ENCODE data around the gene LEP.
"Not testable (repeated sequence)": the region's sequence is repeated elsewhere in the genome, so short reads cannot be mapped to it uniquely, and the experiment has no call there.

LEP gene

DNA sequence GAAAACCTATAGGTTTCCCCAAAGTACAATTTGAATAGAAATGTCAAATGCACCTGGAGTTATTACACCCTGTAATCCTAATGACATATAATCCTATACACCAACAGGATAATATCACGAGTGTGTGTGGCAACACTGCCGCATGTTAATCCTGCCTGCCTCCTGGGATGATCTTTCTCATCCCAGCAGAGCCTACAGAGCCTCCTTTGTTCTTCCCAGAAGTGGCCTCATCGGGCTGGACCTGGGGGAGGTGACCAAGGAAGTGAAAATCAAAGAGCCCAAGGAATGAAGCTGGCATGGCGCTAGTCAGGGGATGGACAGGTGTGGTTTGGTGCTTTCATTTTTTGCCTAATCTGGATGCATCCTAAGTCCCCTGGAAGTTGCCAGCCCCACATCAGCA, 29.5 kb upstream of the LEP start:
- no peak for DNase-seq

DNA sequence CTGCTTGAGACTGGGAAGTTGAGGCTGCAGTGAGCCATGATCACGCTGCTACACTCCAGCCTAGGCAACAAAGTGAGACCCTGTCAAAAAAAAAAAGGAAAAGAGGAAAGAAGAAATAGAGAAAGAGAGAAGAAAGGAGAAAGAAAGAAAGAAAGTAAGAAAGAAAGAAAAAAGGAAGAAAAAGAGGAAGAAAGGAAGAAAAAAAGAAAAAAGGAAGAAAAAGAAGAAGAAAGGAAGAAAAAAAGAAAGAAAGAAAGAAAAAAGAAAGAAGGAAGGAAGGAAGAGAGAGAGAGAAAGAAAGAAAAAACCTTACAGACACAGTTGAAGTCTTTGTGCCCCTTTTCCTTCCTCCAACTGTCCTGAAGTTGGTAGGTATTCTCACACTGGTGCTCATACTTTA, 26.6 kb upstream of the LEP start:
- DNase-seq = no peak

DNA sequence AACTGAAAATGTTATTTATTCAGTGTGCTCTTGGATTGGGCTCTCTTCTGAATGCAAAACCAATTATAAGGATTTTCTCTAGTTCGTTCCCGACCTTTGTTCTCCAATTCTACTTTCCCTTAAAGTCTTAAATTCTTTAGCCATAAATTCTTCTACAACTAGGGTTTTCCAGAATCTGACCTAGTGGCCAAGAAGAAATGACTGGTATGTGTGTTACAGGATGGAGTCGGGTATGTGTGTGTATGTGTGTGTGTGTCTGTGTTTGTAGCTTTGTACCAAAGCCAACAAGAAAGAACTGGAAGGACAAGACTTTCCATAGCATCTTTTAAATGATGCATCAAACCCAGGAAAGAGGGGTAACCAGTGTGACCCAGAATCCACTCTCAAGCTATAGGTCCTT, 25.8 kb upstream of the LEP start:
- no peak for DNase-seq

DNA sequence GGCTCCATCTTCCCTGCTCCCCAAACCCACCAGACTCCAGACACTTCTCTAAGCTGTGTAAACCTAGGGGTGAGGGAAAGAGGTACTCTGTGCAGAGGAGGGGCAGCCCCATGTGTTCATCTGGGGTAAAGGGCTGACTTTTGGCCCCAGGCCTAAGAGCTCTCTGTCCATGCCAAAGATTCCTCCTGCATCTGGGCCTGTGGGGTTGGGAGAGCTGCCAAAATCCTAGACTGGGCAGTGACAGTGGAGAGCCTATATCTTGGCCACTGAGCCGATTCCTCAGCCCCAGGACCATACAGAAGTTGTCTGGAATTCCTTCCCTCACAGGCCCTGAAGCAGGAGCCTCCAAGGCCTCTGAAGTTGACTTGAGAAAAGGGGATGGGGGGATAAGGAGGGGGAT, 25.3 kb upstream of the LEP start:
- DNase-seq = no peak

DNA sequence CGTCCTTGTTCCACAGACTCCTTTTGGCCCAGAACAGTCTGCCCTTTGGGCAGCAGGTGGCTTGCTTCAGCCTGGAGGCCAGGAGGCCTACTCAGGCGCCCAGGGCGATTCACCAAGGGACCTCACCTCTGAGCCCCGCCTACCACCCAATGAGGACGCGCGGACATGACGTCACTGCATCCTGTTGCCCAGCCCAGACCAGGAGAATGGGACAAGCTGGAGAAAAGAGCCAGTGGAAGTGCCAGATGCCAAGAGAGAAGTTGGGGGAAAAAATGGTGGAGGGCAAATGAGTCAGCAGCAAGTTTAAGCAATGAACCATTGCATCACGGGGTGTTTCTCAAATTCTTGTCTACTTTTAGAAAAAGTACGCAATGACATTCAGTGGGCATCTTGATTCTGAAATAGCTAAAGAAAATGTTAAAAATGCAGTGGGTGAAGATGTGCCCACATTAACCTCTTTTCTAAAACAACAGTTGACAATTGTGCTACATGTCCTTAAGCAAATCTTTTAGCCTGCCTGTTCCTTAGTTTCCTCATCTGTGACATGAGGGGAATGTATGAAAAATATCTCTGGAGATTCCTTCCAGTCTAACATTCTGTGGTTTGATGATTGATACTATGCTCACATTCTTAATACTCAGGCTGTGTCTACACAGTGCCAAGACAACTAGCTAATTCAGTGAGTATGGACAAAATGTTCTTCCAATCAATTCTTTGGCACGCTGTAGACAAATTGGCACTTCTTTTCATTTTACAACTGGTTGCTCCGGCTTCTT, 23.9 kb upstream of the LEP start:
- DNase-seq = no peak

DNA sequence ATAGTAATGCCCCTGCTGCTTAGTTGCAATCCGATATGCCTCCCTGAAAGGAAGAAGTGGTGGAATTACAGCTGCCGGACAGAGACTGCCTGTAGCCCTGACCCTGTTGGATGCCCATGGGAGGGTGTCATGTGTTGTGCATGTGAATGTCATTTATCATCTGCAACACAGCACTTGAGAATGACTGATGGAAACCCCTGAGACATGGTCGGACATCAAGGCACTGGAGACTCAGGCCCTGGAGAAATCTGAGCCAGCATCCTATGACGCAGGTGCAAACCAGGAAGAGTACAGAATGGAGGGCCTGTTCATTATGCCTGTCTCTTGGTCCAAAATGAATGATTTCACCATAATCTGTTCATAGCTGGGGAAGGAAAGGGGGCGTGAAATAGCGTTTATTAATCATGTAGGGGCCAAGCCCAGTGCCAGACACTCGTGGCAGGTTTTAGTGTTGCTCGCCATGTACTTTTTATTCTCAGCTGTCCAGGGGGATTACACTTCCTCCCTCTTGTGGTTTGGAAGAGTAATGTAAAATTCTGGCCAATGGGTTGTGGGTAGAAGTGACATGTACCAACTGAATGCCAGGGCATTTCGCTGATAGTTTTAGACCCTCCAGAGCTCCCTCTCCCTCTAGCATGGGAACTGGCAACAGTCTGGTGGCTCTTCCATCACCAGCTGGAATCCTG, 23.0 kb upstream of the LEP start:
- DNase-seq = no peak

DNA sequence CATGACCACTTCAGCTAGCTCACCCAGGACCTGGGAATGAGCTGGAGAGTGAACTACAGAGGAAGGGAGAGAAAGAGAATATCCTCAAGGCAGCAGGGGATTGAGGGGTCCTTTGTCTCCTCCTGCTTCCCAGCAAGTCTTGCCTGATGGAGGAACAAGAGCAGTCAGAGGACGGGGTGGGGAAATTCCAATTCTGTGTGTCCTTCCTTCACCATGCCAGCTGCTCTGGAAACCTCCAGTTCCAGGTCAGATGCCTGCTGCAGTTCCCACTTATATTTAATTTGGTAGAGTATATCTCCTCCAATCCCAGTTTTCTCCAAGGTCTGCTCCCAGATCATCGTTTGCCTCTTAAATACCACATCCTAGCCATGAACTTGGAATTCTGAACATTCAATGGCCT, 21.4 kb upstream of the LEP start:
- DNase-seq = no peak

DNA sequence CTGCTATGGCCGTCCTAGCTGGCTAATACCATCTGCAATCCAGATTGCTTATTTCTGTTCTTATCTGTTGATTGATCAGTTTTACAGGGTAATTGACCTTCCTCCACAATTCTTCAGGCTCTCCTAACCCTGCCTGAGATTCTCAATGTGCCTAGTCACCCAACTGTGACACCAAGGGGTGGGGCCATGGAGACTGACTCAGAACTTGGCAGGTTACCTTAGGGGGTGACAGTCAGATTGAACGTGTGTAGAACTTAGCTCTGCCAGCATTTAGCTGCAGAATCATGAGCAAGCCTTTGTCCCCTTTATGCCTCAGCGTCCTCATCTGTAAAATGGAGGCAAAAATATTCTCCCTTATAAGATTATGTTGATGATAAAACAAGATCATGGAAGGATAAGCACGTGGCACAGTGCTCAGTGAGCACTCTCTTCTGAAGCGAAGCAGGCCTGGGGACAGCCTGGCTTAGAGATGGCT, 19.1 kb upstream of the LEP start:
- DNase-seq = no peak

DNA sequence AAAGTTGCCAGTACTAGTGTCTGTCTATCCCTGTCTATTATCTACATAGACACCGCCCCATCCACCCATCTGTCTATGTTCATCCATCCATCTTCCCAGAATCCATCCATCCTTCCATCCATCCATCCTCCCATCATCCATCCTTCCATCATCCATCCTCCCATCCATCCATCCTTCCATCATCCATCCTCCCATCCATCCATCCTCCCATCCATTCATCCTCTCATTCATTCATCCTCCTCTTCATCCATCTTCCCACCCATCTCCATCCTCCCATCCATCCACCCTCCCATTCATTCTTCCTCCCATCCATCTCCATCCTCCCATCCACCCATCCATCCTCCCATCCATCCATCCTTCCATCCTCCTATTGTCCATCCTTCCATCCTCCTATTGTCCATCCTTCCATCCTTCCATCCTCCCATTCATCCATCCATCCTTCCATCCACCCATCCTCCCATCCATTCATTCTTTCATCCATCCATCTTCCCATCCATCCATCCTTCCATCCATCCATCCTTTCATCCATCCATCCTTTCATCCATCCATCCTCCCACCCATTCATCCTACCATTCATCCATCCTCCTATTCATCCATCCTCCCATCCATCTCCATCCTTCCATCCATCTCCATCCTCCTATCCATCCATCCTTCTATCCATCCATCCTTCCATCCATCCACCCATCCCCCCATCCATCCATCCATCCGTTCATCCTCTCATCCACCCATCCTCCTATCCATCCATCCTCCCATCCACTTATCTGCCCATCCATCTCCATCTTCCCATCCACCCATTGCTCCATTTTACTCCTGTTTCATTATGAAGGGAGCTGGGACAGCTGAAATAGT, 14.7 kb upstream of the LEP start:
- no peak for DNase-seq

DNA sequence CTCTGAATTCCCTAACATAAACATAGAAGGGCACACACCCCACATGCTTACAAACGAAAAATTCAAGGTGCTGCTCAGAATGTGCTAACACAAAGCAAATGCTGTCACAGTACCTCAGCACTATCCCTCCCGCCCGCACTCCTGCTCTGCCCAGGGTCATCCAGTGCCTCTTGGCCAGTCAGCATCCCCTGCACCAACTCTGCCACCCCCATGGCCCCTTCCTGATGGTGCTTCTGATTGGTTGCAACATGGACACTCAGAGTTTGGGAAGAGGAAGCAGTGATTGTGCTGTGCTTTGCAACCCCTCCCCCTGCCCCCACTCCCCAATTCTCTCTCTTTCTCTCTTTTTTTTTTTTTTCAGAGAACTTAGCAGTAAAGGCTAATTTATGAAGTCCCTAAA, 13.8 kb upstream of the LEP start:
- DNase-seq = no peak

DNA sequence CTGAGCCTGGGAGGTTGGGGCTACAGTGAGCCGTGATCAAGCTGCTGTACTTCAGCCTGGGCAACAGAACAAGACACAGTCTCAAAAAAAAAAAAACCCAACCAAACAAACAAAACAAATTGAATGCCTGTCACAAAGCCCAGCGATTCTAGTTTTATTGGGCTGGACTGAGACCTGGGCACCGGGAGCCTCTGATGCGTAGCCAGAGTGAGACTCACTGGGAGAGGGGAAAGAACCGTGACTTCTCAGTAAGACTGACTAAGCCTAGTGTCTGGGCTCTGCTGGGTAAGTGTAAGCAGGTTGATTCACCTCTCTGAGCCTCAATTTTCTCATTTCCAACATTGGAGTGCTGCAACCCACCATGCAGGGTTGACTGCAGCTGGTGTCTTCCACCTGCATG, 10.1 kb upstream of the LEP start:
- DNase-seq = no peak

DNA sequence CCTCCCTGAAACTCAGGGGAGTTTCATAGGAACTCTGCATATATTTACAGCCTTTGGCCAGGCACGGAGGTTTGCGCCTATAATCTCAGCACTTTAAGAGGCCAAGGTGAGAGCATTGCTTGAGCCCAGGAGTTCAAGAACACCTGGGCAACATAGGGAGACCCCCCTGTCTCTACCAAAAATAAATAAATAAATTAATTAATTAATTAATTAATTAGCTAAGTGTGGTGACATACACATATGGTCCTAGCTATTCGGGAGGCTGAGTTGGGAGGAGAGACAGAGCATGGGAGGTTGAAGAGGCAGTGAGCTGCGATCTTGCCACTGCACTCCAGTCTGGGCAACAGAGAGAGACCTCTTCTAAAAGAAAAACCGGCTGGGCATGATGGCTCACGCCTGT, 9.4 kb upstream of the LEP start:
- DNase-seq = no peak

DNA sequence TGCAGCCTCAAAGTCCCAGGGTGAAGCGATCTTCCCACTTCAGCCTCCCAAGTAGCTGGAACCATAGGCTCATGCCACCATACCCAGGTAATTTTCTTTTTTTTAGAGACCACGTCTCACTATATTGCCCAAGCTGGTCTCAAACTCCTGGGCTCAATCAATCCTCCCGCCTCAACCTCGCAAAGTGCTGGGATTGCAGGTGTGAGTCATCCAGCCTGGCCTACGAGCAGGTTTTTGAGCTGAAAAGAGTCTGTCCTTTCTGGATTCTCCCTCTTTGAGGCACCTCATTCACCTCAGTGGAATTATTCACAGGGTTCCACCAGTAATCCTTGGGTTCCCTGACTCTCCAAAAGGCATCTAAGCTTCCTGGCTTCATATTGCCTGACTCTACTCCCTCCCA, 7.6 kb upstream of the LEP start:
- no peak for DNase-seq

DNA sequence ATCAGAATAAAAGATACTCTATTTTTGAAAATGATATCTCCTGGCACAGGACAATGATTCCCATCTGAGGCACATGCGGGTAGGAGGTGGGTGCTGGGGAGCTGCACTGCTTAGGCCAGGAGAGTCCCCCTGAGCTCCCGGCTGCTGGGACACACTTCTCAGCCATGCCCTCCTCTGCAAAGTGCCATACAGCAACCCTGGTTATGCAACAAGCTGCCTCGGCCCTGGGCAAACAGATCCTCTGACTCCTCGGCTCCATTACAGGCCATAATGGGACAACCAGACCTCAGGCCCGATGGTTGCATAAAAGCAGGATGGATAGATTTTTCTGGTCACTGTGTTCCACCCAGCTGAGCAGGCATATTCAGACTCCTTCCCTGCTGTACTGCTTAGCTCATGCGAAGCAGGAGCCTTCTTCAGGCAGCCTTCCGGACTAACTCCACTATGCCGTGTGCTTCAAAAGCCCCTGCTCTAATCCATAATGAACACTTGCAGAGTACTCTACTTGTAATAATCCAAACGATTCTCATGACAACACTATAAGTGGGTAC, 6.5 kb upstream of the LEP start:
- DNase-seq = no peak

DNA sequence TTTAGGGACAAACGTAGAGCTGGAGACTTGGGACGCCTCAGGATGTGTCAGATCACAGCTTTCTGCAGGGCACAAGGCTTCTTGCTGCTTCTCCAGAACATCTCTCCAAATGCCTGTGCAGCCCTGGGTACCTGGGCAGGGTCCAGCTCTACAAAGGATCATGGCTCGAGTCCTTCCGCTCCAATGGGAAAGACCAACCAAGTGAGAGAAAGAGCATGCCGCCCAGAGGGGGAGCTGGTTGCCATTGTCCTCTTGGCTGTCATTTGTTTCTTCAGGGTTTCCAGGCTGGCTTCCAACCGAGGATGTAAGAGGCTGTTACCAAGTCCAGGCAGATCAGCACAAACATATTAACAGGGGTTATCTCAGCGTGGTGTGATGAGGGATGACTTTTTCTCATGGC, 5.6 kb upstream of the LEP start:
- DNase-seq = no peak

DNA sequence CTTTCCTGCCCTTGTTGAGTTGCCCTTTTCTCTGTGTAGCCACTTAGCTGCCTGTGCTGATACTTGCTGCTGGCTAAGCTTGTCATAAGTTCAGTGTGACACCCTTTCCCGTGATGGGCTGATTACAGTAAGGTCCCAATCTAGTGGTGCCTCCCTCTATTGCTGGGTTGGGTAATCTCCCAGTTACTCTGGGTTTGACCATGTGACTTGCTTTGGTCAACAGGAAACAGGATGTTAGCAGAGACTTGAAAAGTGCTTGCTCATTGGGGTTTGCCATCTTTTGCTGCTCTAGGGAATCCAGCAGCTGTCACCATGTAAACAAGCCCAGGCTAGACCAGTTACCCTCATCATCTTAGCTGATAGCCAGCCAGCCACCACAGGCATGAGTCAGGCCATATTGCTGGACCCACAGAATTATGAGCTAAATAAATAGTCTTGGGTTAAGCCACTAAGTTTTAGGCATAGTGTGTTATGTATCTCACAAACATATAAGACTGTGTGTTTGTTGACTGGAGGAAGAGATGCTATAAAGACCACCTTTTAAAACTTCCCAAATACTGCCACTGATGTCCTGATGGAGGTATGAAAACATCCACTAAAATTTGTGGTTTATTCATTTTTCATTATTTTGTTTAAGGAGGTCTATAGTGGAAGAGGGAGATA, 4.0 kb upstream of the LEP start:
- no peak for DNase-seq

DNA sequence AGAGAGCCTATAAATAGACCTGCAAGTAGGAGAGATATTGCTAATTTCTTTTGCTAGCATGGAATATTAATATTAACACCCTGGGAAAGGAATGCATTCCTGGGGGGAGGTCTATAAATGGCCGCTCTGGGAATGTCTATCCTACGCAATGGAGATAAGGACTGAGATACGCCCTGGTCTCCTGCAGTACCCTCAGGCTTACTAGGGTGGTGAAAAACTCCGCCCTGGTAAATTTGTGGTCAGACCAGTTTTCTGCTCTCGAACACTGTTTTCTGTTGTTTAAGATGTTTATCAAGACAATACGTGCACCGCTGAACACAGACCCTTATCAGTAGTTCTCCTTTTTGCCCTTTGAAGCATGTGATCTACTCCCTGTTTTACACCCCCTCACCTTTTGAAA, 1.9 kb upstream of the LEP start:
- not testable (repeated sequence) for DNase-seq

DNA sequence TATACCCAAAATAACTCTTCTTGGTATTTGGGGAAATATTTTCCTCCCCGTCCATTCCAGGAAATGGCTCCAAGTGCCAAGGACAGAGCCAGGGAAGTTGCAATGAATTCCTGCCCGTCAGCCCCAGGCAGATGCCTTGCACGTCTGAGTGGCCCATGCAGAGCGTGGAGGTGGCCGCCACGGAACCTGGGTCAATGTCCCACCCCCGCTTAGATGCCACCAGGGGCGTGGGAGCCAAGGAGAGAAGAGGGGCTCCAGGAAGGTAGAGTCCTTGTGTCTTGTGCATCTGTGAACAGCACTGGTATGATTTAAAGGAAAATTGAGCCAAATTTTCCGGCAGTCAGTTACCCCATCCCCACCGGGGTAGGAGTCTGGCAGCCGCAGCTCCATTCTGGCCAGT, 1.6 kb downstream of the LEP start:
- DNase-seq = no peak

DNA sequence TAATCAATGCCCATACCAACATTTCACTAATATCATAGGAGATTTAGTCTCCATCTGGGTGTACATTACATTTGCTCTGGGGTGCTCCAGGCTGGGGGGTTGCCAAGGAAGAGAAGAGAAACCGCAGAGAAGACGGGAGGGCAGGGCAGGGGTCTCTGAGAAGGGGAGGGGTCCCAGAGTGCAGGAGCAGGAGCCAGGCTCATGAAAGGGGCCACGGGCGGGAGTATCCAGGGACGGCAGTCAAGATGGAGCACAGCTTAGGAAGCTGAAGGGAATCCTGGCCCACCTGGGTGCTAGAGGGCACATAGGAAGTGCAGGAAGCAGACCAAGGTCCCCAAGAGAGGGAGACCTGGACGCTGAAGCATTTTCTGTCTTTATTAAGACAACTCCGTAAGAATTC, 2.2 kb downstream of the LEP start:
- DNase-seq = no peak

DNA sequence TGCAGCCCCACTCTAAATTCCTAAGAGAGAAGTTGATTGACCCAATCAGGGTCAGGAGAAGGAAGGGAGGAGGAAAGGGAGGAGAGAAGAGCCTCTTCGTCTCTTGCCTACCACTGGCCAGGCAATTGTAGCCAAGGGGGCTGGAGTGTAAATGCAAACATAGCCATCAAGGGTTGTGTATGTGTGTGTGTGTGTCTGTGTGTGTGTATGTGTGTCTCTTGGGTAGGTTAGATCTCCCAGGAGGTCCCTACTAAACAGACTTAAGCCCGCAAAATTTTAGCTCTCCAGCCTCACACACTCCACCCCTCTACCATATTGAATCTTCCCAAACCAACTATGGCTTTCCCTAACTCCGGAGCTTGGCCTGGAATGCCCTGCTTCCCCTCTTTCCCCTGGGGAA, 3.8 kb downstream of the LEP start:
- no peak for DNase-seq

DNA sequence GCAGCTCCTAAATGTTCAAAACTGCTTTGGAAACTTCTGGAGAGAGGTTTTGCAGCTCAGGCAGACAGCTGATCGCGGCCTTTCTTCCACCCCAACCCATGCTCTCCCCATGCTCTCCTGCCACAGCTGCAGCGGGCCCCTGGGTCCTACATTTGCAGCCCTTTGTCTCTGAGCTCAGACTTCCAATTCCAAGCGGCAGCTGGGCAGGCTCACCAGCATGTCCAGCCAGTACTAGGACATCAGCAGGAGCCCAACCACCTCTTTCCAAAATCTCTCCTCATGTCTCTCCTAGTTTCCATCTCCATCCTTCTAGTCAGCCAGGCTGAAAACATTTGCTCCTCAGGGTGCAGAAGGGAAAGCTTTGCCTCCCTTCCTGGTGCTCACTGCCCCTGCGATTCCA, 6.0 kb downstream of the LEP start:
- no peak for DNase-seq

DNA sequence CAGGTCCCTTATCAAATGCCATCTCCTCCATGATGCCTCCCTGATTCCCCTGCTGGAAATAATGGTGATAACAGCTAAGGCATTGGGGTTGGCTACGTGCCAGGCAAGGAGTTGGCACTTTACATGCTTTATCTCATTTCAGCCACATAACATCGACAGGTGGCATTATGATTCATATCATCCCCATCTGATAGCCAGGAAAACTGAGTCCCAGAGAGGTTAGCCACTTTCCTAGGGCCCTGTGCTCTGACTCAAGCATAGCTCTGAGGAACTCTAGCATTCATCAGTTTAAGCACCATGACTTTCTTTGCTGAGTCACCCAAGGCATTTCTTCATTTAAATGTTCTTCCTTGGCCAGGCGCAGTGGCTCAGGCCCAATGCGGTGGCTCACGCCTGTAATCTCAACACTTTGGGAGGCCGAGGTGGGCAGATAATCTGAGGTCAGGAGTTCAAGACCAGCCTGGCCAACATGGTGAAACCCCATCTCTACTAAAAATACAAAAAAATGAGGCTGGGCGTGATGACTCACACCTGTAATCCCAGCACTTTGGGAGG, 6.6 kb downstream of the LEP start:
- no peak for DNase-seq

DNA sequence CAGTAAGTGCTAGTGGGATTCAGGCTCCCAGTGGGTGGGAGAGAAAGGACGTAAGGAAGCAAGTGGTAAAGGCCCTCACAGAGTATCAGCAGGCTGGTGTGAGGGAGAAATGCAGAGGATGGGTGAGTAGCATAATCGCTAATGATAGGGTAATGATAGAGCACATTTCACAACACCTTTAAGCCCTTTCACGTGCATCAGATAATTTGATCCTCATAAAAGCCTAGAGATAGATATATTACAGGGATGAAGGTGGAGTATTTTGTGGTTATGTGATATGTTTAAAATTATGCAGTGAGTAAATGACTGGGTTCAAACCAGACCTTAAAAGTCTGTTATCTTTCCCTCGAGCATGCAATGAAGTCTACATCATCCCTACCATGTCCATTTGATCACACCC, 10.3 kb downstream of the LEP start:
- no peak for DNase-seq

Data from effector CD4-positive, alpha-beta T cell (primary cell).